Neural cell (in vitro differentiated cells): Measurements from ENCODE around the gene HSPA4L. TPM values are rescaled to one million over a fixed set of nuclear protein-coding genes. Genes with fewer than 3 reads are reported as not detected.

ENCODE experiments used
- H2AFZ ChIP-seq: fragments of 200-600, 300-800 bp; sonication (generic), shearing (Covaris generic); 2 replicates; pipeline ENCODE4 v1.6.0; 2014; ENCODE audit warnings: low read depth, mild to moderate bottlenecking, antibody characterized with exemption, low read length, moderate library complexity
- H3F3A ChIP-seq: fragments of 200-600 bp; shearing (Covaris generic); 2 replicates; pipeline ENCODE4 v1.6.1; 2016; ENCODE audit warnings: mild to moderate bottlenecking, moderate library complexity, mixed read lengths, antibody characterized with exemption, low read length; ENCODE audit not compliant: insufficient read depth, poor library complexity, severe bottlenecking
- H3K27ac ChIP-seq: fragments of 200-600, 300-800 bp; sonication (generic), shearing (Covaris generic); 2 replicates; pipeline ENCODE4 v1.5.1; 2014; ENCODE audit warnings: mild to moderate bottlenecking, low read length, moderate library complexity
- H3K27me3 ChIP-seq: fragments of 300-800, 200-600 bp; sonication (generic), shearing (Covaris generic); 2 replicates; pipeline ENCODE4 v1.6.0; 2014; ENCODE audit warnings: mild to moderate bottlenecking, low read depth, low read length, moderate library complexity; ENCODE audit not compliant: insufficient read depth
- H3K36me3 ChIP-seq: fragments of 300-800, 200-600 bp; sonication (generic), shearing (Covaris generic); 2 replicates; pipeline ENCODE4 v1.5.1; 2014; ENCODE audit warnings: mild to moderate bottlenecking, antibody characterized with exemption, low read length, moderate library complexity; ENCODE audit not compliant: insufficient read depth
- H3K4me2 ChIP-seq: fragments of 300-800, 200-600 bp; sonication (generic), shearing (Covaris generic); 2 replicates; pipeline ENCODE4 v1.6.0; 2014; ENCODE audit warnings: mild to moderate bottlenecking, low read length
- H3K4me3 ChIP-seq: fragments of 300-800, 200-600 bp; sonication (generic), shearing (Covaris generic); 2 replicates; pipeline ENCODE4 v1.5.1; 2014; ENCODE audit warnings: mild to moderate bottlenecking, low read length, moderate library complexity
- H3K79me2 ChIP-seq: fragments of 200-600 bp; shearing (Covaris generic); replicated peaks from 2 replicates; pipeline ENCODE4 v1.6.0; 2014; ENCODE audit warnings: mild to moderate bottlenecking, low read length, moderate library complexity; ENCODE audit not compliant: insufficient read depth
- H3K9ac ChIP-seq: fragments of 300-800, 200-600 bp; sonication (generic), shearing (Covaris generic); 2 replicates; pipeline ENCODE4 v1.6.1; 2016; ENCODE audit warnings: mild to moderate bottlenecking, low read length, mixed read lengths
- H3K9me2 ChIP-seq: fragments of 200-600 bp; shearing (Covaris generic); 2 replicates; pipeline ENCODE4 v1.6.1; 2016; ENCODE audit warnings: mild to moderate bottlenecking, low read length, mixed read lengths; ENCODE audit not compliant: insufficient read depth
- H3K9me3 ChIP-seq: fragments of 200-600, 300-800 bp; sonication (generic), shearing (Covaris generic); 2 replicates; pipeline ENCODE4 v1.6.1; 2016; ENCODE audit warnings: mild to moderate bottlenecking, mixed run types, low read length, moderate library complexity, mixed read lengths
- H4K20me1 ChIP-seq: fragments of 200-600 bp; shearing (Covaris generic); 2 replicates; pipeline ENCODE4 v1.6.1; 2016; ENCODE audit warnings: mild to moderate bottlenecking, mixed run types; ENCODE audit not compliant: insufficient read depth
- CTCF ChIP-seq: fragments of 450-650 bp; IDR thresholded peaks from 2 replicates; pipeline ENCODE4 v1.5.1; 2014; ENCODE audit warnings: antibody characterized with exemption, mild to moderate bottlenecking, moderate library complexity; ENCODE audit not compliant: poor library complexity, severe bottlenecking
- EP300 ChIP-seq: fragments of 450-650 bp; conservative IDR thresholded peaks from 2 replicates; pipeline ENCODE4 v1.6.1; 2014; ENCODE audit warnings: antibody characterized with exemption, mild to moderate bottlenecking, moderate library complexity; ENCODE audit not compliant: poor library complexity, severe bottlenecking
- EZH2 ChIP-seq: fragments of 200-600, 300-800 bp; shearing (Covaris generic), sonication (generic); IDR thresholded peaks from 2 replicates; pipeline ENCODE4 v1.6.1; 2014; ENCODE audit warnings: antibody characterized with exemption, low read length, borderline replicate concordance, mild to moderate bottlenecking; ENCODE audit not compliant: insufficient read depth, poor library complexity, severe bottlenecking
- MXI1 ChIP-seq: fragments of 450-650 bp; conservative IDR thresholded peaks from 2 replicates; pipeline ENCODE4 v1.6.1; 2014; ENCODE audit warnings: antibody characterized with exemption, mild to moderate bottlenecking; ENCODE audit not compliant: poor library complexity, severe bottlenecking
- POLR2AphosphoS5 ChIP-seq: IDR thresholded peaks from 2 replicates; pipeline ENCODE4 v1.6.1; 2012
- RAD21 ChIP-seq: fragments of 450-650 bp; conservative IDR thresholded peaks from 2 replicates; pipeline ENCODE4 v1.6.1; 2014; ENCODE audit warnings: antibody characterized with exemption, mild to moderate bottlenecking, moderate library complexity
- REST ChIP-seq: IDR thresholded peaks from 2 replicates; pipeline ENCODE4 v1.6.1; 2012; ENCODE audit warnings: borderline replicate concordance
- SMC3 ChIP-seq: fragments of 450-650 bp; conservative IDR thresholded peaks from 2 replicates; pipeline ENCODE4 v1.6.1; 2014; ENCODE audit warnings: antibody characterized with exemption, mild to moderate bottlenecking, moderate library complexity; ENCODE audit not compliant: poor library complexity
- TAF1 ChIP-seq: IDR thresholded peaks from 2 replicates; pipeline ENCODE4 v1.6.1; 2012; ENCODE audit warnings: low read depth
- polyA plus RNA-seq: library from polyadenylated mRNA; depleted of rRNA; stranded (reverse); fragments of >200 nt; gene quantifications from 2 replicates; pipeline ENCODE4 v1.2.3, GENCODE V29; 2014

The HSPA4L gene
- polyA plus RNA-seq, 1 donor from 2014 or later: 12.5 TPM

DNA sequence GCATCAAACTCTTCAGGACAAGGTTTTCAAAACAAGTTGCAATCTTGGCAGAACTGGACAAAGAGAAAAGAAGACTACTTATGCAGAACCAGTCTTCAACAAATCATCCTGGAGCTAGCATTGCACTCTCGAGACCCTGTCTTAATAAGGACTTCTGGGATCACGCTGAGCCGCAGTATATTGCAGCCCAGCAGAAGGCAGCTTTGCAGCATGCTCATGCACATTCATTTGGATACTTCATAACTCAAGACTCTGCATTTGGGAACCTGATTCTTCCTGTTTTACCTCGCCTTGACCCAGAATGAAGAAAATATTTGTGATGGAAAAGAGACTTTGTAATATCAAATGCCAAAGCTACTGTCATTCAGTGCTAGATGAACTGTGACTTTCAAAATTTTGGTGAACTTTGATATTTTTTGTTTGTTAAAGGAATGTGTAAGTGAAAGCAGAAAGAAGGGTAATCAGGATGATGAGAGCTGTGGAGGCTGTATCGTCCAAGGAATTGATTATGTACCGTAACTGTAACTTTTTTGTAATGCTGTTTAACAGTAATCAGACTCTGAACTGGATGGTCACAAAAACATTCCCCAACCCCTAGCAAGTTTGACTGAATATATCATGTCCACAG lies 27.2 kb downstream of the HSPA4L start:
- Histone ChIP-seq H3K27ac (no peak overlapping the region), H3K79me2 (no peaks in the 10 kb centered on the region), H3K9ac (no peak overlapping the region), H3K27me3 (no peaks in the 10 kb centered on the region), H3K36me3 (no peaks in the 10 kb centered on the region), H4K20me1 (no peaks in the 10 kb centered on the region), H3K9me3 (no peaks in the 10 kb centered on the region), H3K4me2 (no peak overlapping the region), H3K9me2 (no peaks in the 10 kb centered on the region), H3K4me3 (no peak overlapping the region), H2AFZ (no peak overlapping the region), H3F3A (no peaks in the 10 kb centered on the region)
- TF ChIP-seq EP300 (no peak), RAD21 (no peak), REST (no peak), CTCF (no peak), TAF1 (no peak)

DNA sequence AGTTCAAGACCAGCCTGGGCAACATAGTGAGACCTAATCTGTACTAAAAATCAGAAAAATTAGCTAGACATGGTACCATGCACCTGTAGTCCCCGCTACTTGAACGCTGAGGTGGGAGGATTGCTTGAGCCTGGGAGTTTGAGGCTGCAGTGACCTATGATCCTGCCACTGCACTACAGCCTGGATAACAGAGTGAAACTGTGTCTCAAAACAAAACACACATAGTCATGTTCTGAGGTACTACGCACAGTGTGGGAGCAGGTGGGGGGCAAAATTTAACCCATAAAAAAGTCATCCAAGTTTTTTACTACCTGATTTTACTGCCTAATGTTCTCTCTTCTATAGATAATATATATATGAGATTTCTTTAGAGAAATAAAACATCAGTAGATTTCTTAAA lies 28.4 kb downstream of the HSPA4L start:
- no peaks in the 10 kb centered on the region for H3F3A ChIP-seq

More for the DNA sequence above, 28.4 kb downstream of the HSPA4L start:
- TF ChIP-seq REST (no peak), CTCF (no peak), MXI1 (no peak), POLR2AphosphoS5 (no peak), EZH2 (no peak), EP300 (no peak), SMC3 (no peak), TAF1 (no peak), RAD21 (no peak)
- Histone ChIP-seq H4K20me1 (no peaks in the 10 kb centered on the region), H3K27me3 (no peaks in the 10 kb centered on the region), H3K9me2 (no peaks in the 10 kb centered on the region), H3K9ac (no peak overlapping the region), H3K27ac (no peak overlapping the region), H3K4me2 (no peak overlapping the region), H3K79me2 (no peaks in the 10 kb centered on the region), H2AFZ (no peak overlapping the region), H3K4me3 (no peak overlapping the region), H3K9me3 (no peaks in the 10 kb centered on the region), H3K36me3 (no peaks in the 10 kb centered on the region)
